ENCODE data around the gene IER2. TPM values are rescaled to one million over a fixed set of nuclear protein-coding genes. Genes with fewer than 3 reads are reported as not detected.

IER2 gene
- total and polyA plus RNA-seq, 11 donors, result 17.6 to 101 (median 29.1) TPM

DNA sequence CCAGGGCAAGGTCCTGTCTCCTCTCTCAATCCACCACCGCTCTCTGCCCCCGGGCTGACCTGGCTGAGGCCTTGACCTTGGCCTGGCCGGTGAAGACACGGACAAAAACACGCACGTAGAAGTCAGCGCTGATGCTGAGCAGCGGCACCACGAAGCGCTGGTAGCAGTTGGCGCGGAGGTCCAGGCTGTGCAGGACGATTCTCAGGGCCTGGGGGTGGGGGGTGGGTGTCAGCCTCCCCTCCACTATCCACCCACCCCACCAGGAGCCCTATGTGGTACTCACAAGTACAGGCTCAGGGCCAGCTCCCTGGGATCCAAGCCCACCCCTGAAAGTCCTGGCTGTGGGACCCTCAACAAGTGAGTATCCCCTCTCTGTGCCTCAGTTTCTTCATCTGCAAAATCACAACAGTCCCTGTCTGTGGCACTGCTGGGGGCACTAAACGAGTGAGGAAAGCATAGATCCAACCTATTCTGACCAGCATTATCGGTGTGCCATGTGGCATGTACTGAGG is 40.1 kb upstream of the IER2 start:
- TF ChIP-seq, protein P1, sequence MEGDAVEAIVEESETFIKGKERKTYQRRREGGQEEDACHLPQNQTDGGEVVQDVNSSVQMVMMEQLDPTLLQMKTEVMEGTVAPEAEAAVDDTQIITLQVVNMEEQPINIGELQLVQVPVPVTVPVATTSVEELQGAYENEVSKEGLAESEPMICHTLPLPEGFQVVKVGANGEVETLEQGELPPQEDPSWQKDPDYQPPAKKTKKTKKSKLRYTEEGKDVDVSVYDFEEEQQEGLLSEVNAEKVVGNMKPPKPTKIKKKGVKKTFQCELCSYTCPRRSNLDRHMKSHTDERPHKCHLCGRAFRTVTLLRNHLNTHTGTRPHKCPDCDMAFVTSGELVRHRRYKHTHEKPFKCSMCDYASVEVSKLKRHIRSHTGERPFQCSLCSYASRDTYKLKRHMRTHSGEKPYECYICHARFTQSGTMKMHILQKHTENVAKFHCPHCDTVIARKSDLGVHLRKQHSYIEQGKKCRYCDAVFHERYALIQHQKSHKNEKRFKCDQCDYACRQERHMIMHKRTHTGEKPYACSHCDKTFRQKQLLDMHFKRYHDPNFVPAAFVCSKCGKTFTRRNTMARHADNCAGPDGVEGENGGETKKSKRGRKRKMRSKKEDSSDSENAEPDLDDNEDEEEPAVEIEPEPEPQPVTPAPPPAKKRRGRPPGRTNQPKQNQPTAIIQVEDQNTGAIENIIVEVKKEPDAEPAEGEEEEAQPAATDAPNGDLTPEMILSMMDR (IDR thresholded peaks at IDR 0.05), result no peak
- TF ChIP-seq POLR2A (IDR thresholded peaks at IDR 0.05), result no peak
- no peak overlapping the region for H3K27ac ChIP-seq
- H3K9me3 ChIP-seq, result no peaks in the 10 kb centered on the region
- no peak for ATAC-seq
- DNase-seq, result no peak
- intact Hi-C loops (cut with DNase I), result loop anchor here in 1 of 10 donors (10.0 kb wide), 1 partner anchor 155 kb away; no protein-coding TSS in a partner anchor
- peaks cover 0 to 9% (median 0%) of the 10 kb centered on the region in 12 donors for H3K4me1 ChIP-seq
- H3K4me3 ChIP-seq, result no peak overlapping the region
- H3K27me3 ChIP-seq, result no peaks in the 10 kb centered on the region
- peaks cover 0 to 60% (median 43%) of the 10 kb centered on the region in 9 donors for H3K36me3 ChIP-seq
- 91 to 95% (median 94%) methylated on average over 10 to 15 of the region's 15 CpGs for WGBS, 4 donors

DNA sequence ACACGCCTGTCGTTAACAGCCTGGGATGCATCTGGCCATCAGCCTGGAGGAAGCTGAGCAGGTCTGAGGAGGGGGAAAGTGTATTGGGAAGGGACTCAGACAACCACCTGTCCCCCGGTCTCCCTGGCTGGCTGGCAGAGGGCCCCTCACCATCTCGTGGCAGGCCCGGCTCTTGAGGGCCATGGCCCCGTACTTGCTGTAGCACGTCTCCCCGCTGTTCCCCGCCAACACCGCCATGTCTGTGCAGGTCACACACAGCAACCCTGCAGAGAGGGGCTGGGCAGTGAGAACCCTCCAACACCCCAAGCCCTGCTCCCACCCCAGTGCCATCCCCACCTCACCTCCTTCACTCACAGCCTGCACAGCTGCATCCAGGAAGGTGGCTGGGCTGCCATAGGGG is 37.7 kb upstream of the IER2 start:
- ATAC-seq, result no peak
- Histone ChIP-seq H3K4me3 (no peak overlapping the region), H3K4me1 (peaks cover 3 to 21% (median 17%) of the 10 kb centered on the region in 12 donors), H3K36me3 (peaks cover 0 to 52% (median 43%) of the 10 kb centered on the region in 9 donors), H3K27me3 (no peaks in the 10 kb centered on the region), H3K9me3 (no peaks in the 10 kb centered on the region), H3K27ac (no peak overlapping the region)
- 88 to 96% (median 94%) methylated on average over 10 of the region's 10 CpGs for WGBS, 4 donors
- no peak for DNase-seq
- TF ChIP-seq, protein P1 (IDR thresholded peaks at IDR 0.05), result no peak
- TF ChIP-seq POLR2A (IDR thresholded peaks at IDR 0.05), result no peak
- intact Hi-C loops (cut with DNase I), result loop anchor here in 1 of 10 donors (10.0 kb wide), 1 partner anchor 152 kb away; no protein-coding TSS in a partner anchor

DNA sequence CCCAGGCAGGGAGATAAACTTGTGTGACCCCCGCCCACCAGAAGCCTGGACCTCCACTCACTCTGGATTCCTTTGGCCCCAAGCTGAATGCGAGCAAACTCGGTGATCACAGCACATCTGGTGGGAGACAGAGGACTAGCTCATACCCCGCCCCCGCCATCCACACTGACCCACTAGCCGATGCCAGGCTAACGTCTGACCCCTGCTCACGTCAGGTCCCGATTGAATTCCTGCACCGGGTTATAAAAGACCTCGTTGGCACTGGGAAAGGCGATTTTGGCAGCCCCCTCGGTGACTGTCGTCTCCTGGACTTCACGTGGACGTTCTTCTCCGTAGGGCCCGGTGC is 34.3 kb upstream of the IER2 start:
- TF ChIP-seq POLR2A (IDR thresholded peaks at IDR 0.05), result no peak
- TF ChIP-seq, protein P1 (IDR thresholded peaks at IDR 0.05), result no peak
- ATAC-seq, result no peak
- Histone ChIP-seq H3K4me1 (peaks cover 5 to 45% (median 35%) of the 10 kb centered on the region in 12 donors), H3K27me3 (no peaks in the 10 kb centered on the region), H3K36me3 (peaks cover 0 to 37% (median 25%) of the 10 kb centered on the region in 9 donors), H3K9me3 (no peaks in the 10 kb centered on the region), H3K27ac (peak overlapping the region in 8 of 12 donors; percentile 62 to 88 (median 78)), H3K4me3 (peak overlapping the region; percentile 72 to 99 (median 92))
- 0 to 3% (median 2%) methylated on average over 14 to 18 of the region's 18 CpGs for WGBS, 4 donors
- intact Hi-C loops (cut with DNase I), result loop anchor here in 4 of 10 donors (2.0 to 10.0 kb wide), 3 partner anchors 35 to 149 kb away; partner anchors contain the start of genes IER2 (in 4 of the 4) and STX10 (in 4 of the 4)
- no peak for DNase-seq

DNA sequence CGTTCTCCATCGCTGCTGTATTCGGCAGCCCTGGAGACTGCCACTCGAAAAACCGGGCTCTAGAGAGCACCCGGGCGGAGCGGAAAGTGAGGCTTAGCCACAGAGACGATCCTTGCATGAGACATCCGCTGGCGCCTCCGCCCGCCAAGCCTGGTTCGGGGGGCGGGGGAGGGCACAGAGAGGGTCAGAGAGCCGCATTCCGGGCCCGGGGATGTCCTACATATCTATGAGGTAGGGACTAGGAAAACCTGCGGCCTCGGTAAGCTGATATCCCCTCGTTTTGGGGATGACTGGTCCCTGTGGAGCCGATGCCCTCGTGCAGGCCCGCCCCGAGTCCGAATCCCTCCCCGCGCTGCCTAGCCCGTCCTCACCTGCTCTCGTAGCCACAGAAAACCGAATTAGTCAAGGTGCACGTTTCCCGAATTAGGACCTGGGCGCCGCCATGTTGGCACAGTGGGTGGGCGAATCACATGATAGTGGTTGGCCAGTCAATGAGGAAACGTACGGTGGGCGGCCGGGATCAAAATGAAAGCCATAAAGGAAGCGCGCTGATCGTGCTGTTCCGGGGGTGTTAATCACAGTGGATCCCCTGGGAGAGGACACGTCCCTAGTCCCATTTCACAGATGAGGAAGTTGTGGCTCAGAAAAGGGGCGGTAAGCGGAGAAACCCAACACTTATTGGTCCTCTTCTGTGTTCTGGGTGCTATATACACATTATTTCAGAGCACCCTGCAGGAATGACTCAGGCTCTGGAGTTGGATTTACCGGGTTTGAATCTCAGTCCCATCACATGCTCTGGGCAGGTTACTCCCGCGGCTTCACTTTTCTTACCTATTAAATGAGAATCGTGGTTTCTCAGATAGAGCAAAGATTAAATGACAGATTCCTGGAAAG is 33.7 kb upstream of the IER2 start, which contains the start of gene TRMT1:
TSS of gene TRMT1 (minus strand) at position 459 of the 894 bp plus-strand sequence. CDS start at position 118, 341 bp downstream.
- peak; percentile 93 to 95 (median 94) for DNase-seq
- peak; percentile 76 to 91 (median 80) for ATAC-seq
- Histone ChIP-seq H3K27me3 (no peaks in the 10 kb centered on the region), H3K9me3 (no peaks in the 10 kb centered on the region), H3K4me1 (peaks cover 5 to 49% (median 35%) of the 10 kb centered on the region in 12 donors), H3K36me3 (peaks cover 0 to 37% (median 25%) of the 10 kb centered on the region in 9 donors), H3K27ac (peak within 1 kb of the TSS; percentile 10 to 88 (median 74)), H3K4me3 (peak within 1 kb of the TSS; percentile 72 to 99 (median 92))
- intact Hi-C loops (cut with DNase I), result loop anchor here in 4 of 10 donors (2.0 to 10.0 kb wide), 3 partner anchors 34 to 148 kb away; partner anchors contain the start of genes IER2 (in 4 of the 4) and STX10 (in 4 of the 4)
- 0 to 1% (median 0%) methylated on average over 37 to 51 of the region's 51 CpGs for WGBS, 4 donors
- TF ChIP-seq POLR2A (IDR thresholded peaks at IDR 0.05), result no peak
- TF ChIP-seq, protein P1 (IDR thresholded peaks at IDR 0.05), result no peak

Measured in heart left ventricle (tissue), 16 donors.